ENCODE data around the gene EYS.

- TF ChIP-seq CTCF (IDR thresholded peaks at IDR 0.05) (no peak), EP300 (IDR thresholded peaks at IDR 0.05) (no peak)
Measured at GRCh38 chr6:63675138-63675537, 2031.9 kb downstream of the EYS start.

All from gastroesophageal sphincter (tissue), 3 donors.